Adipocyte (in vitro differentiated cells): Measurements from ENCODE around the gene AP5B1.
A peak's percentile ranks its signal among the peaks of the same experiment; 100 is the strongest.
"Not testable (repeated sequence)": the region's sequence is repeated elsewhere in the genome, so short reads cannot be mapped to it uniquely, and the experiment has no call there.

Experiments
- DNase-seq: peaks from one replicate; pipeline ENCODE4 v3.0.0-alpha.2; 2015; ENCODE audit warnings: low read depth
- H3K27me3 ChIP-seq: replicated peaks from 2 replicates; pipeline ENCODE4 v1.7.0; 2013; ENCODE audit warnings: mild to moderate bottlenecking, low read length, moderate library complexity; ENCODE audit not compliant: control insufficient read depth, insufficient read depth
- H3K36me3 ChIP-seq: 2 replicates; pipeline ENCODE4 v1.7.0; 2013; ENCODE audit warnings: low read length, mild to moderate bottlenecking, moderate library complexity; ENCODE audit not compliant: control insufficient read depth, insufficient read depth, severe bottlenecking
- H3K4me1 ChIP-seq: 2 replicates; pipeline ENCODE4 v1.7.0; 2013; ENCODE audit warnings: mild to moderate bottlenecking, low read length, moderate library complexity; ENCODE audit not compliant: control insufficient read depth, insufficient read depth
- H3K4me3 ChIP-seq: 2 replicates; pipeline ENCODE4 v1.7.0; 2013; ENCODE audit warnings: mild to moderate bottlenecking, low read length, moderate library complexity
- H3K9ac ChIP-seq: 2 replicates; pipeline ENCODE4 v1.7.0; 2013; ENCODE audit warnings: mild to moderate bottlenecking, low read length, moderate library complexity
- H3K9me3 ChIP-seq: 2 replicates; pipeline ENCODE4 v1.7.0; 2013; ENCODE audit warnings: mild to moderate bottlenecking, low read length, moderate library complexity; ENCODE audit not compliant: control insufficient read depth

The AP5B1 gene

DNA sequence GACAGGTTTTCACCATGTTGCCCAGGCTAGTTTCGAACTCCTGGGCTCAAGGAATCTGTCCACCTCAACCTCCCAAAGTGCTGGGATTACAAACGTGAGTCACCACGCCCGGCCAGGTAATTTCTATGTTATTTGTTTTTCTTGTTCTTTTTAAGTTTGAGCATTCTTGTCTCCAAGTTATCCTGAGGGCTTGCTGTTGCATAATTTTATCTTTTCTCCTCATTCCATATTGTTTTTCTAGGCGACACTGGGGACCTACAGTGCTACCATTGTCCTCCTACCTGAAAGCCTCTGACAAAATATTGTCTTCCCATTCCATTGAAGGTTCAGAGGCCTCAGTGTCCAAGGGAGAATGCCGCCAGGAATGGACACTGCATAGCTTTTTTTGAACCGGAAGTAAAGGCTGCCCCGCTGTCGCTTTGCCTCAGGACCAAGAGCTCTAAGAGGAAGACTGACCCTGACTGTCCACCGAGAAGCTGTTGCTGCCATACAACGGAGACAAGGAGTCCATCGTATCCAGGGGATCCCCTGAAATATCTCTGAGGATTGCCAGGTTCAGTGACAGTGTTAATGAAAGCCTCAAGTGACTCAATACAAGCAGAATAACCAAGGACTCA, 9.7 kb downstream of the AP5B1 start:
- no peaks in the 10 kb centered on the region for H3K27me3 ChIP-seq
- H3K4me1 ChIP-seq, result peaks cover 38% of the 10 kb centered on the region
- DNase-seq, result no peak
- no peaks in the 10 kb centered on the region for H3K36me3 ChIP-seq
- no peaks in the 10 kb centered on the region for H3K9me3 ChIP-seq
- H3K4me3 ChIP-seq, result no peak overlapping the region
- H3K9ac ChIP-seq, result no peak overlapping the region

DNA sequence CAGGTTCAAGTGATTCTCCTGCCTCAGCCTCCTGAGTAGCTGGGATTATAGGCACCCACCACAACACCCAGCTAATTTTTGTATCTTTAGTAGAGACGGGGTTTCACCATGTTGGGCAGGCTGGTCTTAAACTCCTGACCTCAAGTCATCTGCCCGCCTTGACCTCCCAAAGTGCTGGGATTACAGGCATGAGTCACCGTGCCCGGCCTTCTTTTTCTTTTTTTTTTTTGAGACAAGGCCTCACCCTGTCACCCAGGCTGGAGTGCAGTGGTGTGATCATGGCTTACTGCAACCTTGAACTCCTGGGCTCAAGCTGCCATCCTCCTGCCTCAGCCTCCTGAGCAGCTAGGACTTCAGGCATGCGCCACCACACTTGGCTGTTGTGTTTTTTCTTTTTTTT, 13.0 kb downstream of the AP5B1 start:
- H3K9ac ChIP-seq, H3K36me3 ChIP-seq, H3K4me3 ChIP-seq, DNase-seq, H3K9me3 ChIP-seq, H3K27me3 ChIP-seq: not testable (repeated sequence)
- H3K4me1 ChIP-seq, result peaks cover 16% of the 10 kb centered on the region

DNA sequence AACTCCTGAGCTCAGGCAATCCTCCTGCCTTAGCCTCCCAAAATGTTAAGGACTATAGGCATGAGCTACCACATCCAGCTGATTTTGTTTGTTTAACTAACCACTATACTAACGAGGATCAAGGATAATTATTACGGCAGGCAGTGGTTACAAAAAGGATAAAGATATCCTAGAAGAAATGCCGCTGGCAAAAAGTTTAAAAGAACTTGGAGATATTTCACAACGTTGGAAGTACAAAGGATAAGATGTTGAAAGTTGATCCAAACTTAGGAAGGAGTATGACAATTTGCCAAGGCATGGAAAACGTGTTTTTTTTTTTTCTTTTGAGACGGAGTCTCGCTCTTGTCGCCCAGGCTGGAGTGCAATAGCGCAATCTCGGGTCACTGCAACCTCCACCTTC, 13.4 kb downstream of the AP5B1 start:
- Histone ChIP-seq H3K4me3 (no peak overlapping the region), H3K9me3 (no peaks in the 10 kb centered on the region), H3K4me1 (peaks cover 16% of the 10 kb centered on the region), H3K9ac (no peak overlapping the region), H3K36me3 (no peaks in the 10 kb centered on the region), H3K27me3 (no peaks in the 10 kb centered on the region)
- peak; percentile 67 for DNase-seq

DNA sequence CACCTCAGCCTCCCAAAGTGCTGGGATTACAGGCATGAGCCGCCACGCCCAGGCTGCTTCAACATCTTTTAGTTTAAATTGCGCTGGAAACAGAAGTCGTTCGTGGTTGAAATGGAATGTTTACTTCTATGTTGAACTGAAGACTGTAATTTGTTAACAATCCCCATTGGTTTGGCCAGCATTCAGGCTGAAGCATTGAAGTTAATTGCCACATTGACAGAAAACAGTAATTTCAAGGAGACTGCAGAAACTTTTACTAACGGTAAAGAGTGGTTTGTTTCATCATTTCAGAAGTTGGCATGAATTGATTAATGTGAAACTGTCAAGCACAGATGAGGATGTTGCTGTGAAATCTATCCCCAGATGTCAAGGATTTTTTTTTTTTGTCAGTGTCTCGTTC, 14.2 kb downstream of the AP5B1 start:
- Histone ChIP-seq H3K4me1 (peaks cover 16% of the 10 kb centered on the region), H3K9ac (no peak overlapping the region), H3K36me3 (no peaks in the 10 kb centered on the region), H3K9me3 (no peaks in the 10 kb centered on the region), H3K27me3 (no peaks in the 10 kb centered on the region), H3K4me3 (no peak overlapping the region)
- DNase-seq, result peak; percentile 76

DNA sequence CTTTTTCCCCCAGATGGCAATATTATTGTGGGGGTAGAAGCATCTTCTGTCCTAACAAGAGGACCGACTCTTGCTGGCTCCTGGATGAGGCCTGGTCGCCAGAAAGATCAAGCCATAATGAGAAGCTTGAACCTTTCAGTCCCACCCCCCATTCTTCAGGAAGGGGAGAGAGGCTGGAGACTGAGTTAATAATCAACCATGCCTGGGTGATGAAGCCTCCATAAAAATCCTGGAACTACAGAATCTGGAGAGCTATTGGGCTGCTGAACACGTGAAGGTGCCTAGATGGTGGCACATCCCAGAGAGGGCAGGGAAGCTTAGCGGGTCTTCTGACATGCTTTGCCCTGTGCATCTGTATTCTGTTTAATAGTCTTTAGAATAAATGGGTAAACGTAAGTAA, 16.3 kb downstream of the AP5B1 start:
- DNase-seq, result no peak
- Histone ChIP-seq H3K4me3 (no peak overlapping the region), H3K9ac (no peak overlapping the region), H3K27me3 (no peaks in the 10 kb centered on the region), H3K36me3 (no peaks in the 10 kb centered on the region), H3K4me1 (peaks cover 9% of the 10 kb centered on the region), H3K9me3 (no peaks in the 10 kb centered on the region)

DNA sequence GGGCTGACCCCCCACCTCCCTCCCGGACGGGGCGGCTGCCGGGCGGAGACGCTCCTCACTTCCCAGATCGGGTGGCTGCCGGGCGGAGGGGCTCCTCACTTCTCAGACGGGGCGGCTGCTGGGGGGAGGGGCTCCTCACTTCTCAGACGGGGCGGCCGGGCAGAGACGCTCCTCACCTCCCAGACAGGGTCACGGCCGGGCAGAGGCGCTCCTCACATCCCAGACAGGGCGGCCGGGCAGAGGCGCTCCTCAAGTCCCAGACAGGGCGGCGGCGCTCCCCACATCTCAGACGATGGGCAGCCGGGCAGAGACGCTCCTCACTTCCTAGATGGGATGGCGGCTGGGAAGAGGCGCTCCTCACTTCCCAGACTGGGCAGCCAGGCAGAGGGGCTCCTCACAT, 18.0 kb downstream of the AP5B1 start:
- H3K27me3 ChIP-seq, DNase-seq, H3K4me3 ChIP-seq, H3K4me1 ChIP-seq, H3K9ac ChIP-seq, H3K9me3 ChIP-seq, H3K36me3 ChIP-seq: not testable (repeated sequence)

DNA sequence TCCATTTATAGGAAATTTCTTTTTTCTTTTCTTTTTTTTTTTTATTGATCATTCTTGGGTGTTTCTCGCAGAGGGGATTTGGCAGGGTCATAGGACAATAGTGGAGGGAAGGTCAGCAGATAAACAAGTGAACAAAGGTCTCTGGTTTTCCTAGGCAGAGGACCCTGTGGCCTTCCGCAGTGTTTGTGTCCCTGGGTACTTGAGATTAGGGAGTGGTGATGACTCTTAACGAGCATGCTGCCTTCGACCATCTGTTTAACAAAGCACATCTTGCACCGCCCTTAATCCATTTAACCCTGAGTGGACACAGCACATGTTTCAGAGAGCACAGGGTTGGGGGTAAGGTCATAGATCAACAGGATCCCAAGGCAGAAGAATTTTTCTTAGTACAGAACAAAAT, 18.6 kb downstream of the AP5B1 start:
- H3K27me3 ChIP-seq, H3K4me3 ChIP-seq, DNase-seq, H3K9ac ChIP-seq, H3K4me1 ChIP-seq, H3K9me3 ChIP-seq, H3K36me3 ChIP-seq: not testable (repeated sequence)

DNA sequence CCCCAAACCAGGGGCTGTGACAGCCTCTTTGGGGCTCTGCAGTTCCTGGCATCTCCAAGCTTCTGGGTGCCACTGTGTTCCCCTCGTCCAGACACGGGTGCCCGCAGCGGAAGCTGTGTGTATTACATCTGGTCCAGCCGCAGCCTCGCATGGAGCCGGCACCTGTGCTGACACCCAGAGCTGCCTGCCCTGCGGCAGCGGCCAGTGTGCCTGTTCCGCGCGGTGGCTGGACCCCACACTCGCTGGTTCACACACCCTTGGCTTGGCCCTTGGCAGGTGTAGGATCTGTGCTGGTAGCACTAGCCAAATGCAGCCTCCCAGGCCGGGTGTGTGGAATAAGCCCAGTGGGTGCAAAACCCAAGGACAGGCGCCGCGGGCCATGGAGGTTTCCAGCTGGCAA, 35.7 kb downstream of the AP5B1 start:
- Histone ChIP-seq H3K36me3 (no peaks in the 10 kb centered on the region), H3K4me3 (no peak overlapping the region), H3K9me3 (no peaks in the 10 kb centered on the region), H3K27me3 (peaks cover 15% of the 10 kb centered on the region), H3K9ac (no peak overlapping the region), H3K4me1 (no peaks in the 10 kb centered on the region)
- DNase-seq, result no peak

DNA sequence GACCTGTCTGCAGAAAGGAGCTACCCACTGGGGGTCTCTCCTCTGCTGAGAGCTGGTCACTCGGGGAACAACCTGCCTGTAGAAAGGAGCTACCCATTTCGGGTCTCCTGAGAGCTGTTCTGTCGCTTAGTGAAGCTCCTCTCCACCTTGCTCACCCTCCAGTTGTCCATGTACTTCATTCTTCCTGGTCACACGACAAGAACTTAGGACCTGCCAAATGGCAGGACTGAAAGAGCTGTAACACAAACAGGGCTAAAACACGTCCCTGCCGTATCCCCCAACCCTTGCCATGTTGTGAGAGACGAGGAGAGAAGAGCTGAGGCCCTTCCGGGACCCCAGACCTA, 36.1 kb downstream of the AP5B1 start:
- no peaks in the 10 kb centered on the region for H3K36me3 ChIP-seq
- peaks cover 13% of the 10 kb centered on the region for H3K27me3 ChIP-seq
- H3K4me3 ChIP-seq, result no peak overlapping the region
- H3K4me1 ChIP-seq, result no peaks in the 10 kb centered on the region
- no peak for DNase-seq
- H3K9me3 ChIP-seq, result no peaks in the 10 kb centered on the region
- no peak overlapping the region for H3K9ac ChIP-seq

DNA sequence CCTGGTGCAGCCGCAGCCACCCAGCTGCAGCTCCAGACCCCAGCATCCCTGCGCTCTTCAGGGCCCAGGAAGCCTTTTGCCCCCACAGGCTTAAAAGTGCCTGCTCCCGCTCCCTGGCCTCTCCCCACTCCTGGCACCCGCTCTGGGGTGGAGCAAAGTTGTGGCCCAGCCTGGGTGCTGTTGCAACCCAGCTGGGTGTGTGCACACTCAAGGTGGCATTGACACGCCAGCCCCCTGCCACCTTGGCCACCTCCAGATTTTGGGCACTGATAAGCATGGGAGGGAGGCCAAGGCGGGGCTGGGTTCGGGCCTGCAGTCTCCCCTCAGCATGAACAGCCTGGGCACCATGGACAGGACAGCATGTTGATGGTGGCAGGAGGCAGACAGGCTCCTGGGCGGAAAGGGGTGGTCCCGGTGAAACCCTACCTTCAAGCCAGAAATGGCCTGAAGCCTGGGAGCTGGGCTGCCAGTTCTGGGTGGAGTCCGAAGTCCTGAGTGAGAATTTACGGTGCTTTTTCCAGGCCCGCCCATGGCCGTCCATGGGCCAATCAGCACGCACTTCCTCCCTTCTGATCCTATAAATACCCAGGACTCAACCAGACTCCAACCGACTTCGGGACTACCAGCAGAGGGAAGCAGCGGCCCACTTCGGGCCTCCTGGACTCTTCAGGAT, 36.6 kb downstream of the AP5B1 start:
- peaks cover 8% of the 10 kb centered on the region for H3K27me3 ChIP-seq
- H3K4me3 ChIP-seq, result no peak overlapping the region
- H3K4me1 ChIP-seq, result no peaks in the 10 kb centered on the region
- no peak overlapping the region for H3K9ac ChIP-seq
- no peaks in the 10 kb centered on the region for H3K36me3 ChIP-seq
- DNase-seq, result peak; percentile 25
- H3K9me3 ChIP-seq, result no peaks in the 10 kb centered on the region

DNA sequence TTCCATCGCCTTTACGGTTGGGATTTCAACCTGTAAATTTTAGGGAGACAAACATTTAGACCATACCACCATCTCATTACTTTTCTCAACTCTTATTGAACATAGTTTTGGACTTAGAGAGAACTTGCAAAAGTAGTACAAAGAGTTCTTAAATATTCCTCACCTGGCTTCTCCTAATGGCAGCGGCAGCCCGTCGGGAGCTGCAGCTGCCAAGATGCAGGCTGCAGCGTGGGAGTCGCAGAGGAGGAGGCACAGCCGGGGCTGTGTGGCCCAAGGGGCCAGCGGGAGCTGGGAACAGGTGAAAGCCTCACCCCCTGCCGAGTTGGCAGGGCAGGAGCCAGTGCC, 37.1 kb downstream of the AP5B1 start:
- Histone ChIP-seq H3K4me1 (no peaks in the 10 kb centered on the region), H3K4me3 (no peak overlapping the region), H3K27me3 (peaks cover 6% of the 10 kb centered on the region), H3K9me3 (no peaks in the 10 kb centered on the region), H3K9ac (no peak overlapping the region), H3K36me3 (no peaks in the 10 kb centered on the region)
- DNase-seq, result no peak

DNA sequence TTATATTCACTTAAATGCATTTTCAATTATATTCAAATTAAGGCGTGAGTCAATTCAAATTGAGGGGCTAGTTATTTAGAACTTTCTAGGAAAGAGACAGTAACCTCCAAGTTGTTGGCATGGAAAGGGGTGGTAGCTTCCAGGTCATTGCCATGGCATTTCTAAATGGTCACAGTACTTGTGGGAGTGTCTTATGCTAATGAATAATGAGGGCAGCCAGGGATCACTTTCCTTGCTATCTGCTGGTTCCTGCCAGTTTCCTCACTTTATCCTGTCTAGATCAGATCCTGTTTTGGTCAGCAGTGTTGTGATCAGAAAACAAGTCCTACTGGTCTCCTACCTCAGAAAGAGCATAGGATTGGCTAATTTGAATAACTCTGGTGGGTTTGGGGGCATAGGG, 38.4 kb downstream of the AP5B1 start:
- Histone ChIP-seq H3K27me3 (peaks cover 13% of the 10 kb centered on the region), H3K4me1 (no peaks in the 10 kb centered on the region), H3K36me3 (no peaks in the 10 kb centered on the region), H3K9ac (no peak overlapping the region), H3K4me3 (no peak overlapping the region), H3K9me3 (no peaks in the 10 kb centered on the region)
- DNase-seq, result no peak
